ENCODE results near the gene ITGAX. TPM values are rescaled to one million over a fixed set of nuclear protein-coding genes. Genes with fewer than 3 reads are reported as not detected.
"Not testable (repeated sequence)": the region's sequence is repeated elsewhere in the genome, so short reads cannot be mapped to it uniquely, and the experiment has no call there.

Gene ITGAX
- total RNA-seq, 1 donor from 2014 or later: 1.6 TPM

- DNase-seq: no peak
Observed at GRCh38 chr16:31411024-31411844, 56.3 kb downstream of the ITGAX start.

- DNase-seq: no peak
Observed at GRCh38 chr16:31412750-31413149, 57.8 kb downstream of the ITGAX start.

- no peak for DNase-seq
Observed at GRCh38 chr16:31413381-31413780, 58.4 kb downstream of the ITGAX start.

GRCh38 chr16:31413943-31414342, 59.0 kb downstream of the ITGAX start:
- DNase-seq: no peak

- no peak for DNase-seq
Observed at GRCh38 chr16:31414706-31415105, 59.7 kb downstream of the ITGAX start.

GRCh38 chr16:31416371-31416770, 61.4 kb downstream of the ITGAX start:
- DNase-seq: no peak

- DNase-seq: not testable (repeated sequence)
Observed at GRCh38 chr16:31417036-31417435, 62.1 kb downstream of the ITGAX start.

- DNase-seq: no peak
Observed at GRCh38 chr16:31417916-31418315, 62.9 kb downstream of the ITGAX start.

GRCh38 chr16:31420037-31420436, 65.1 kb downstream of the ITGAX start:
- DNase-seq: no peak

GRCh38 chr16:31421587-31421986, 66.6 kb downstream of the ITGAX start:
- no peak for DNase-seq

GRCh38 chr16:31423241-31423640, 68.3 kb downstream of the ITGAX start:
- DNase-seq: no peak

- DNase-seq: no peak
Observed at GRCh38 chr16:31423801-31424200, 68.8 kb downstream of the ITGAX start.

- DNase-seq: no peak
Observed at GRCh38 chr16:31427441-31428278, 72.7 kb downstream of the ITGAX start.

GRCh38 chr16:31428279-31428597, 73.3 kb downstream of the ITGAX start, which contains the start of gene COX6A2:
Gene COX6A2 (minus strand): TSS chr16:31428360. CDS start chr16:31428325, 35 bp downstream.
- DNase-seq: no peak

- no peak for DNase-seq
Observed at GRCh38 chr16:31428638-31429247, 73.8 kb downstream of the ITGAX start.

GRCh38 chr16:31429314-31429713, 74.3 kb downstream of the ITGAX start:
- no peak for DNase-seq

GRCh38 chr16:31429796-31430195, 74.8 kb downstream of the ITGAX start:
- DNase-seq: no peak

GRCh38 chr16:31430380-31431052, 75.5 kb downstream of the ITGAX start:
- no peak for DNase-seq
